CD14-positive monocyte (primary cell): ENCODE measurements around the gene RABEP2. TPM values are rescaled to one million over a fixed set of nuclear protein-coding genes. Genes with fewer than 3 reads are reported as not detected.

Experiments
- DNase-seq, 3 donors: peaks; one replicate each; pipeline ENCODE4 v3.0.0-alpha.2; 2011 to 2022
- H2AFZ ChIP-seq: 2 replicates; pipeline ENCODE4 v1.6.0; 2012; ENCODE audit warnings: mild to moderate bottlenecking, low read depth, low read length, inconsistent platforms; ENCODE audit not compliant: insufficient read depth, poor library complexity, severe bottlenecking
- H3K27ac ChIP-seq, 2 donors: 1 replicate in 1 of 2; 2 replicates in 1 of 2; pipeline ENCODE4 v1.5.1; 2012 to 2013; ENCODE audit warnings: low read length in 2 of 2, control low read depth in 1 of 2, inconsistent platforms in 1 of 2, low read depth in 1 of 2, mild to moderate bottlenecking in 1 of 2
- H3K27me3 ChIP-seq, 2 donors: one replicate each; pipeline versions ENCODE4 v1.6.0 to v1.6.1; 2011 to 2013; ENCODE audit warnings: low read length in 2 of 2; ENCODE audit not compliant: control insufficient read depth in 2 of 2, insufficient read depth in 2 of 2
- H3K36me3 ChIP-seq, 2 donors: replicated peaks in 1 of 2; 1 replicate in 1 of 2; 2 replicates in 1 of 2; pipeline versions ENCODE4 v1.5.1 to v1.6.1; 2012 to 2013; ENCODE audit warnings: low read length in 2 of 2, control low read depth in 1 of 2, inconsistent platforms in 1 of 2, mild to moderate bottlenecking in 1 of 2; ENCODE audit not compliant: insufficient read depth in 2 of 2, control insufficient read depth in 1 of 2
- H3K4me1 ChIP-seq, 2 donors: 1 replicate in 1 of 2; 2 replicates in 1 of 2; pipeline versions ENCODE4 v1.5.1 to v1.6.1; 2012 to 2013; ENCODE audit warnings: low read length in 2 of 2, control low read depth in 1 of 2, inconsistent platforms in 1 of 2, mild to moderate bottlenecking in 1 of 2, moderate library complexity in 1 of 2; ENCODE audit not compliant: insufficient read depth in 2 of 2, control insufficient read depth in 1 of 2
- H3K4me2 ChIP-seq: replicated peaks from 2 replicates; pipeline ENCODE3; 2012; ENCODE audit warnings: low read length, moderate library complexity, mild to moderate bottlenecking; ENCODE audit not compliant: poor library complexity, severe bottlenecking; ENCODE audit errors: extremely low read depth
- H3K4me3 ChIP-seq, 3 experiments: fragments of 200-600 bp in 1 of 3; sonication (generic) in 1 of 3; replicated peaks in 1 of 3; 1 replicate in 2 of 3; 2 replicates in 1 of 3; pipeline ENCODE4 v1.5.1; 2011 to 2013; ENCODE audit warnings: low read length in 3 of 3, mild to moderate bottlenecking in 3 of 3, control low read depth in 2 of 3, low read depth in 2 of 3, inconsistent platforms in 1 of 3, moderate library complexity in 1 of 3
- H3K79me2 ChIP-seq: 2 replicates; pipeline ENCODE4 v1.6.0; 2012; ENCODE audit warnings: mild to moderate bottlenecking, control low read depth, inconsistent platforms, low read length, moderate library complexity; ENCODE audit not compliant: insufficient read depth
- H3K9ac ChIP-seq: 2 replicates; pipeline ENCODE4 v1.6.0; 2017; ENCODE audit warnings: low read length, mild to moderate bottlenecking; ENCODE audit not compliant: insufficient read depth, poor library complexity, severe bottlenecking
- H3K9me3 ChIP-seq, 2 donors: replicated peaks in 1 of 2; 1 replicate in 1 of 2; 2 replicates in 1 of 2; pipeline versions ENCODE4 v1.5.1 to v1.6.1; 2012 to 2013; ENCODE audit warnings: low read length in 2 of 2, control low read depth in 1 of 2; ENCODE audit not compliant: control insufficient read depth in 1 of 2, insufficient read depth in 1 of 2
- H4K20me1 ChIP-seq: 2 replicates; pipeline ENCODE4 v1.6.0; 2012; ENCODE audit warnings: mild to moderate bottlenecking, low read length, control low read depth, moderate library complexity; ENCODE audit not compliant: insufficient read depth
- H3K27ac Mint-ChIP-seq, 7 donors: one replicate each; pipeline ENCODE4 v1.8.0; 2020; ENCODE audit warnings: mild to moderate bottlenecking in 7 of 7, mixed read lengths in 7 of 7, moderate library complexity in 6 of 7, inconsistent platforms in 2 of 7
- H3K27me3 Mint-ChIP-seq, 3 donors: one replicate each; pipeline ENCODE4 v1.8.0; 2021 to 2022; ENCODE audit warnings: low read depth in 3 of 3, mild to moderate bottlenecking in 3 of 3, mixed read lengths in 3 of 3, moderate library complexity in 3 of 3, inconsistent platforms in 1 of 3
- H3K36me3 Mint-ChIP-seq, 2 donors: one replicate each; pipeline ENCODE4 v1.8.0; 2020; ENCODE audit warnings: mixed read lengths in 2 of 2, inconsistent platforms in 1 of 2, mild to moderate bottlenecking in 1 of 2
- H3K4me1 Mint-ChIP-seq: one replicate; pipeline ENCODE4 v1.8.0; 2020; ENCODE audit warnings: mild to moderate bottlenecking, mixed read lengths
- H3K4me3 Mint-ChIP-seq, 2 donors: one replicate each; pipeline ENCODE4 v1.8.0; 2020; ENCODE audit warnings: mild to moderate bottlenecking in 2 of 2, mixed read lengths in 2 of 2, moderate library complexity in 1 of 2
- H3K9me3 Mint-ChIP-seq, 7 donors: one replicate each; pipeline ENCODE4 v1.8.0; 2020 to 2022; ENCODE audit warnings: mixed read lengths in 7 of 7, mild to moderate bottlenecking in 6 of 7, moderate library complexity in 6 of 7, inconsistent platforms in 2 of 7
- CTCF ChIP-seq: fragments of 200-600 bp; IDR thresholded peaks from one replicate; pipeline ENCODE4 v1.8.0; 2022; ENCODE audit warnings: antibody characterized with exemption, mild to moderate bottlenecking
- WGBS: methylation state at CpG from one replicate; pipeline ENCODE4 v1.1.5; 2013; ENCODE audit warnings: missing lambda C conversion rate; ENCODE audit not compliant: insufficient coverage; 5-methylcytosine and 5-hydroxymethylcytosine counted together
- intact Hi-C, 2 donors: fragments of 100-400 bp; cut with micrococcal nuclease; formaldehyde crosslinking; loops; one replicate each; pipeline versions ENCODE4 v1.15.0 to v1.15.1; 2023
- polyA plus RNA-seq, 3 donors: library from polyadenylated mRNA; depleted of rRNA in 1 of 3; unstranded in 2 of 3; stranded (reverse) in 1 of 3; fragments of 300-500 nt in 2 of 3; fragments of >200 nt in 1 of 3; fragmentation: Illumina TruSeq in 2 of 3; gene quantifications; 1 replicate in 2 of 3; 2 replicates in 1 of 3; pipeline ENCODE4 v1.2.3, GENCODE V29; 2012 to 2021

Gene RABEP2
- polyA plus RNA-seq, 3 donors, result 1.9 to 21.6 (median 2.5) TPM

- Histone ChIP-seq H3K9me3 (no peaks in the 10 kb centered on the region), H4K20me1 (peaks cover 22% of the 10 kb centered on the region), H2AFZ (peak overlapping the region; percentile 96), H3K4me2 (peak overlapping the region; percentile 81), H3K36me3 (peaks cover 25 to 28% of the 10 kb centered on the region in 2 donors), H3K79me2 (peaks cover 50% of the 10 kb centered on the region), H3K9ac (peak overlapping the region; percentile 89), H3K27me3 (no peaks in the 10 kb centered on the region), H3K4me3 (peak overlapping the region; percentile 66 to 100 (median 97)), H3K4me1 (peaks cover 19 to 26% of the 10 kb centered on the region in 2 donors), H3K27ac (peak overlapping the region; percentile 88 to 96)
- H3K4me1 Mint-ChIP-seq, result peaks cover 20% of the 10 kb centered on the region
- no peak for DNase-seq
- H3K27ac Mint-ChIP-seq, result peak overlapping the region; percentile 91 to 98 (median 96)
- WGBS, result 3% methylated on average over 16 of the region's 42 CpGs
- H3K36me3 Mint-ChIP-seq, result peaks cover 21 to 26% of the 10 kb centered on the region in 2 donors
- no peaks in the 10 kb centered on the region for H3K27me3 Mint-ChIP-seq
- intact Hi-C loops, result loop anchor here in 1 of 2 donors (1.0 to 5.0 kb wide), 2 partner anchors 17 to 42 kb away; partner anchors contain the start of gene ATXN2L
- peak overlapping the region; percentile 93 to 98 for H3K4me3 Mint-ChIP-seq
- TF ChIP-seq CTCF, result no peak
- H3K9me3 Mint-ChIP-seq, result peaks cover 0 to 2% (median 0%) of the 10 kb centered on the region in 7 donors
Observed at GRCh38 chr16:28863929-28864793, 60.9 kb downstream of the RABEP2 start.

- Histone ChIP-seq H3K4me2 (no peak overlapping the region), H4K20me1 (no peaks in the 10 kb centered on the region), H3K27me3 (no peaks in the 10 kb centered on the region), H3K27ac (no peak overlapping the region), H3K9me3 (no peaks in the 10 kb centered on the region), H2AFZ (no peak overlapping the region), H3K4me1 (peaks cover 11 to 15% of the 10 kb centered on the region in 2 donors), H3K79me2 (peaks cover 23% of the 10 kb centered on the region), H3K4me3 (no peak overlapping the region), H3K9ac (no peak overlapping the region), H3K36me3 (no peaks in the 10 kb centered on the region)
- no peak for TF ChIP-seq CTCF
- H3K36me3 Mint-ChIP-seq, result no peaks in the 10 kb centered on the region
- no peak for DNase-seq
- H3K4me1 Mint-ChIP-seq, result peaks cover 4% of the 10 kb centered on the region
- H3K27me3 Mint-ChIP-seq, result peaks cover 0 to 3% (median 0%) of the 10 kb centered on the region in 3 donors
- H3K27ac Mint-ChIP-seq, result peak overlapping the region in 1 of 7 donors; percentile 40
- H3K4me3 Mint-ChIP-seq, result no peak overlapping the region
- peaks cover 0 to 2% (median 0%) of the 10 kb centered on the region in 7 donors for H3K9me3 Mint-ChIP-seq
- 67% methylated on average over 3 of the region's 4 CpGs for WGBS
- intact Hi-C loops, result no loop called here
Observed at GRCh38 chr16:28859326-28859725, 65.7 kb downstream of the RABEP2 start.
